HEK293T (cell line): ENCODE results near the gene BACH2.

Experiments used
- BHLHE40 ChIP-seq: fragments of 450-650 bp; IDR thresholded peaks from 2 replicates; pipeline ENCODE4 v1.6.1; 2016; ENCODE audit warnings: mild to moderate bottlenecking, moderate library complexity, borderline replicate concordance
- CTBP1 ChIP-seq: fragments of 450-650 bp; IDR thresholded peaks from 2 replicates; pipeline ENCODE4 v1.6.1; 2016; ENCODE audit warnings: borderline replicate concordance
- ELF4 ChIP-seq: fragments of 450-650 bp; IDR thresholded peaks from 2 replicates; pipeline ENCODE4 v1.6.1; 2017; ENCODE audit warnings: antibody characterized with exemption
- FOXA1 ChIP-seq: fragments of 450-650 bp; IDR thresholded peaks from 2 replicates; pipeline ENCODE4 v1.6.1; 2016; ENCODE audit warnings: mild to moderate bottlenecking
- FOXK2 ChIP-seq: fragments of 450-650 bp; IDR thresholded peaks from 2 replicates; pipeline ENCODE4 v1.6.1; 2016; ENCODE audit warnings: mild to moderate bottlenecking
- HDGF ChIP-seq: fragments of 450-650 bp; IDR thresholded peaks from 2 replicates; pipeline ENCODE4 v1.6.1; 2017; ENCODE audit warnings: antibody characterized with exemption, borderline replicate concordance
- L3MBTL2 ChIP-seq: fragments of 450-650 bp; conservative IDR thresholded peaks from 2 replicates; pipeline ENCODE4 v1.6.1; 2016; ENCODE audit warnings: mild to moderate bottlenecking
- NFRKB ChIP-seq: fragments of 450-650 bp; IDR thresholded peaks from 2 replicates; pipeline ENCODE4 v1.6.1; 2016; ENCODE audit warnings: mild to moderate bottlenecking, moderate library complexity
- SUZ12 ChIP-seq: fragments of 450-650 bp; IDR thresholded peaks from 2 replicates; pipeline ENCODE4 v1.6.1; 2016; ENCODE audit warnings: mild to moderate bottlenecking
- TARDBP ChIP-seq: fragments of 450-650 bp; IDR thresholded peaks from 2 replicates; pipeline ENCODE4 v1.6.1; 2016
- ZNF384 ChIP-seq: fragments of 450-650 bp; IDR thresholded peaks from 2 replicates; pipeline ENCODE4 v1.6.1; 2016

DNA sequence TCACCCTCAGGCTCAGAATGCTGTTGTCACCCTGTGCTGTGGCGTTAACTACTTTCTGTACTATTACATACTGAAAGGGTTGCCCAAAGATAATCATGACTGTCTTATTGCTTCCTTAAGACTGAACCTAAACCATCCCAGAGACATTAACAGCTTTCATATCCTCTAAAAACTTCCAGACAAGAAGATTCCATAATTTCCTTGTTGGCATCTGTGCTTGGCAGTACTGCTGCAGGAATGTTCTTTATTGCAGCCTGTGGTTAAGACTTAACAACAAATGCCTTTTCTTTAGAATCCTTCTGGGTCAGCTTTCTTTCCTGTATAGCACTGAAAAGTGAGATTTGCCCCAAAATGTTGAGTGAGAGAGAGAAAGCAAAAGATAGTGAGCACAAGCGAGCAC lies 292.7 kb downstream of the BACH2 start:
- TF ChIP-seq TARDBP (no peak), SUZ12 (no peak), ELF4 (no peak), HDGF (no peak), FOXA1 (no peak), NFRKB (no peak), ZNF384 (no peak), L3MBTL2 (no peak), CTBP1 (no peak), FOXK2 (no peak), BHLHE40 (no peak)
